ENCODE measurements around the gene SPRYD7. TPM values are rescaled to one million over a fixed set of nuclear protein-coding genes. Genes with fewer than 3 reads are reported as not detected.

The SPRYD7 gene
- total and polyA plus RNA-seq, 2 of the 13 experiments (the other 11 are each of a cell fraction or from before 2014, with no cell fraction given): 2.7 to 5.9 TPM

- TF ChIP-seq, protein P1, sequence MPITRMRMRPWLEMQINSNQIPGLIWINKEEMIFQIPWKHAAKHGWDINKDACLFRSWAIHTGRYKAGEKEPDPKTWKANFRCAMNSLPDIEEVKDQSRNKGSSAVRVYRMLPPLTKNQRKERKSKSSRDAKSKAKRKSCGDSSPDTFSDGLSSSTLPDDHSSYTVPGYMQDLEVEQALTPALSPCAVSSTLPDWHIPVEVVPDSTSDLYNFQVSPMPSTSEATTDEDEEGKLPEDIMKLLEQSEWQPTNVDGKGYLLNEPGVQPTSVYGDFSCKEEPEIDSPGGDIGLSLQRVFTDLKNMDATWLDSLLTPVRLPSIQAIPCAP (CRISPR knock-in tag; IDR thresholded peaks at IDR 0.05; ENCODE audit: low read depth): no peak
- peak; percentile 50; the same call in 1 of the 2 replicates for TF ChIP-seq ELF4 (CRISPR knock-in tag; IDR thresholded peaks at IDR 0.05; ENCODE audit: borderline replicate concordance)
- TF ChIP-seq ZNF703 (CRISPR knock-in tag; IDR thresholded peaks at IDR 0.05; ENCODE audit: borderline replicate concordance): no peak
- TF ChIP-seq SMC3 (IDR thresholded peaks at IDR 0.05; ENCODE audit: low read length): peak; percentile 7; the same call in 1 of the 2 replicates
- no peak for TF ChIP-seq PCBP2 (optimal IDR thresholded peaks at IDR 0.05; ENCODE audit: low read depth, low read length, poor library complexity, severe bottlenecking)
- no peak for TF ChIP-seq USF2 (IDR thresholded peaks at IDR 0.05; ENCODE audit: low read depth, low read length)
- peak; percentile 53; the same call in 1 of the 2 replicates for TF ChIP-seq USF2 (CRISPR knock-in tag; IDR thresholded peaks at IDR 0.05; ENCODE audit: borderline replicate concordance)
- TF ChIP-seq ZNF33A (CRISPR knock-in tag; IDR thresholded peaks at IDR 0.05; ENCODE audit: borderline replicate concordance): no peak
- TF ChIP-seq, protein P2, sequence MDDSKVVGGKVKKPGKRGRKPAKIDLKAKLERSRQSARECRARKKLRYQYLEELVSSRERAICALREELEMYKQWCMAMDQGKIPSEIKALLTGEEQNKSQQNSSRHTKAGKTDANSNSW (CRISPR knock-in tag; IDR thresholded peaks at IDR 0.05; ENCODE audit: borderline replicate concordance): no peak
- no peak; the same call in 1 of the 2 replicates for TF ChIP-seq GLI4 (CRISPR knock-in tag; IDR thresholded peaks at IDR 0.05; ENCODE audit: borderline replicate concordance)
- TF ChIP-seq KDM3A (CRISPR knock-in tag; IDR thresholded peaks at IDR 0.05; ENCODE audit: low read depth): peak; percentile 61; the same call in 1 of the 2 replicates
- TF ChIP-seq, protein P3, sequence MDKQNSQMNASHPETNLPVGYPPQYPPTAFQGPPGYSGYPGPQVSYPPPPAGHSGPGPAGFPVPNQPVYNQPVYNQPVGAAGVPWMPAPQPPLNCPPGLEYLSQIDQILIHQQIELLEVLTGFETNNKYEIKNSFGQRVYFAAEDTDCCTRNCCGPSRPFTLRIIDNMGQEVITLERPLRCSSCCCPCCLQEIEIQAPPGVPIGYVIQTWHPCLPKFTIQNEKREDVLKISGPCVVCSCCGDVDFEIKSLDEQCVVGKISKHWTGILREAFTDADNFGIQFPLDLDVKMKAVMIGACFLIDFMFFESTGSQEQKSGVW (CRISPR knock-in tag; IDR thresholded peaks at IDR 0.05; ENCODE audit: borderline replicate concordance): 0 out of 2 replicates have a peak, but pooled peaks have one; percentile 31
- no peak for TF ChIP-seq MBD4 (IDR thresholded peaks at IDR 0.05; ENCODE audit: borderline replicate concordance, low read length)
- TF ChIP-seq ZNF562 (CRISPR knock-in tag; IDR thresholded peaks at IDR 0.05; ENCODE audit: borderline replicate concordance): no peak
- no peak for TF ChIP-seq JDP2 (CRISPR knock-in tag; IDR thresholded peaks at IDR 0.05; ENCODE audit: borderline replicate concordance)
- no peak for TF ChIP-seq ZNF543 (CRISPR knock-in tag; IDR thresholded peaks at IDR 0.05)
- no peak for TF ChIP-seq RFX5 (IDR thresholded peaks at IDR 0.05; ENCODE audit: low read depth, low read length)
- TF ChIP-seq KLF12 (CRISPR knock-in tag; IDR thresholded peaks at IDR 0.05; ENCODE audit: borderline replicate concordance): peak; percentile 69; the same call in 1 of the 2 replicates
- peak; percentile 97 for TF ChIP-seq TARDBP (CRISPR knock-in tag; IDR thresholded peaks at IDR 0.05)
- no peak for TF ChIP-seq NR2F2 (IDR thresholded peaks at IDR 0.05; ENCODE audit: borderline replicate concordance, low read depth)
- no peak for TF ChIP-seq FIP1L1 (IDR thresholded peaks at IDR 0.05; ENCODE audit: borderline replicate concordance, insufficient read depth, low read depth, low read length)
- peak; percentile 81 for TF ChIP-seq TBX2 (CRISPR knock-in tag; IDR thresholded peaks at IDR 0.05; ENCODE audit: borderline replicate concordance)
- TF ChIP-seq ZSCAN29 (CRISPR knock-in tag; conservative IDR thresholded peaks at IDR 0.05): peak; percentile 64; the same call in 1 of the 2 replicates
- TF ChIP-seq IKZF1 (IDR thresholded peaks at IDR 0.05): no peak
- 0 out of 2 replicates have a peak, but pooled peaks have one; percentile 54 for TF ChIP-seq SP5 (CRISPR knock-in tag; IDR thresholded peaks at IDR 0.05; ENCODE audit: borderline replicate concordance, low read depth)
- no peak for TF ChIP-seq EZH2 (conservative IDR thresholded peaks at IDR 0.05; ENCODE audit: low read depth, low read length)
Observed at GRCh38 chr13:49936075-49936967, at the start of gene SPRYD7 (continued).
